ENCODE data around the gene DCDC2C.

DNA sequence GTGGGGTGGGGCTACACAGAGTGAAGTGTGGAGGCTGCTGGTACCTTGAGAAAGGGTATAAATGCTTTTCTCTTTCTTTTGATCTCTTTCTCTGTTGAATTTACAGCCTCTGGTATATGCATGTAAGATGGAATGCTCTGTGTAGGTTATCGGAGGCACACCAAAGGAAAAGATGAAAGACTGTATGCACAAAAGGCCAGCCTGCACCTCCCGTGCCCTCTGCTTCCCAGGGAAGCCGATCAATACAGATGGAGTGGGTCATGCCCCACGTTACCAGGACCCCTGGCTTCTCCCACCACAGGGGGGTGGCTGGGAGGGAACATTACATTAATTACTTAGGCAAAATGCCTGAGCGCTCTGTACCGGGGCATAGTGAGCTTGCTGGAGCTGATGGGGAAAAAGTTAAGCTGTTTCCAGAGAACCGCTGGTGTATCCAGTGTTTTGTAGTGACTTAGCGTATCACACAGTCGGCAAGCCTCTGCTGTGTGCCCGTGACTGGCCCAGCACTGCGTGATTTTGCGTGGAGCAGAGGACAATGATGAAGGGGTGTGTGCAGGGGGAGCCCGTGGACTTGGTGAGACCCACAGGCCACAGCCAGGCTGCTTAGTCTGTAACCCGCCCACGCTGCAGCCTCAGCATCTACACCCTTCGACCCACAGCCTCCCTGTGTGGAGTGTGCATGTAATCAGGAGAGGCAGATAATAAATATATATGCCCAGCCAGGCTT lies 37.3 kb upstream of the DCDC2C start:
- TF ChIP-seq, protein P1, sequence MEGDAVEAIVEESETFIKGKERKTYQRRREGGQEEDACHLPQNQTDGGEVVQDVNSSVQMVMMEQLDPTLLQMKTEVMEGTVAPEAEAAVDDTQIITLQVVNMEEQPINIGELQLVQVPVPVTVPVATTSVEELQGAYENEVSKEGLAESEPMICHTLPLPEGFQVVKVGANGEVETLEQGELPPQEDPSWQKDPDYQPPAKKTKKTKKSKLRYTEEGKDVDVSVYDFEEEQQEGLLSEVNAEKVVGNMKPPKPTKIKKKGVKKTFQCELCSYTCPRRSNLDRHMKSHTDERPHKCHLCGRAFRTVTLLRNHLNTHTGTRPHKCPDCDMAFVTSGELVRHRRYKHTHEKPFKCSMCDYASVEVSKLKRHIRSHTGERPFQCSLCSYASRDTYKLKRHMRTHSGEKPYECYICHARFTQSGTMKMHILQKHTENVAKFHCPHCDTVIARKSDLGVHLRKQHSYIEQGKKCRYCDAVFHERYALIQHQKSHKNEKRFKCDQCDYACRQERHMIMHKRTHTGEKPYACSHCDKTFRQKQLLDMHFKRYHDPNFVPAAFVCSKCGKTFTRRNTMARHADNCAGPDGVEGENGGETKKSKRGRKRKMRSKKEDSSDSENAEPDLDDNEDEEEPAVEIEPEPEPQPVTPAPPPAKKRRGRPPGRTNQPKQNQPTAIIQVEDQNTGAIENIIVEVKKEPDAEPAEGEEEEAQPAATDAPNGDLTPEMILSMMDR (IDR thresholded peaks at IDR 0.05; ENCODE audit: low read depth, low read length): no peak
- TF ChIP-seq EZH2phosphoT487 (IDR thresholded peaks at IDR 0.05; ENCODE audit: low read depth): no peak
